ENCODE data around the gene TBC1D3B. TPM values are rescaled to one million over a fixed set of nuclear protein-coding genes. Genes with fewer than 3 reads are reported as not detected.
"Not testable (repeated sequence)": the region's sequence is repeated elsewhere in the genome, so short reads cannot be mapped to it uniquely, and the experiment has no call there.

Gene TBC1D3B
- total RNA-seq, 2 experiments from 2014 or later = 7.7 to 9.9 TPM

DNA sequence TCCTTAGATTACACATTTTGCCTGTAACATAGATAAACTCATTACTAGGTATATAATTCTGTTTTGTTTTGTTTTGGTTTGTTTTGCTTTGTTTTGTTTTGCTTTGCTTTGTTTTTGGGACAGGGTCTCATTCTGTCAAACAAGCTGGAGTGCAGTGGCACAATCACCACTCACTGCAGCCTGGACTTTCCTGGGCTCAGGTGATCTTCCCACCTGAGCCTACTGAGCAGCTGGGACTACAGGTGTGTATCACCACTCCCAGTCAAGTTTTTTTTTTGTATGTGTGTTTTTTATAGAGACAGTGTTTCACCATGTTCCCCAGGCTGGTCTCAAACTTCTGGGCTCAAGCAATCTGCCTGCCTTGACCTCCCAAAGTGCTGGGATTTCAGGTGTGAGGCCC, 33.1 kb upstream of the TBC1D3B start:
- H3K36me3 Mint-ChIP-seq = no peaks in the 10 kb centered on the region
- H3K27ac Mint-ChIP-seq = no peak overlapping the region
- H3K4me1 Mint-ChIP-seq = peaks cover 25% of the 10 kb centered on the region
- no peak for DNase-seq
- no peak overlapping the region for H3K4me3 Mint-ChIP-seq
- no peaks in the 10 kb centered on the region for H3K9me3 Mint-ChIP-seq
- POLR2A ChIA-PET = no interaction called here
- peaks cover 41% of the 10 kb centered on the region for H3K27me3 Mint-ChIP-seq
- ATAC-seq (ENCODE audit: low read depth) = no peak

- POLR2A ChIA-PET; H3K4me3 Mint-ChIP-seq; DNase-seq; H3K36me3 Mint-ChIP-seq; ATAC-seq (ENCODE audit: low read depth); H3K27ac Mint-ChIP-seq; H3K9me3 Mint-ChIP-seq: not testable (repeated sequence)
- Mint-ChIP-seq H3K4me1 (peaks cover 28% of the 10 kb centered on the region), H3K27me3 (peaks cover 31% of the 10 kb centered on the region)
These were observed 30.9 kb upstream of the TBC1D3B start for GRCh38 chr17:36207383-36207782.

- H3K27me3 Mint-ChIP-seq = peaks cover 27% of the 10 kb centered on the region
- DNase-seq, H3K27ac Mint-ChIP-seq, H3K4me3 Mint-ChIP-seq, POLR2A ChIA-PET, H3K9me3 Mint-ChIP-seq, H3K36me3 Mint-ChIP-seq: not testable (repeated sequence)
- peaks cover 32% of the 10 kb centered on the region for H3K4me1 Mint-ChIP-seq
- ATAC-seq (ENCODE audit: low read depth) = peak; percentile 23
These were observed 30.0 kb upstream of the TBC1D3B start for GRCh38 chr17:36206486-36206821.

GRCh38 chr17:36205637-36206485, 29.4 kb upstream of the TBC1D3B start:
- ATAC-seq (ENCODE audit: low read depth) (no peak), DNase-seq (no peak)
- H3K4me3 Mint-ChIP-seq = no peak overlapping the region
- POLR2A ChIA-PET = no interaction called here
- H3K27ac Mint-ChIP-seq = no peak overlapping the region
- H3K27me3 Mint-ChIP-seq = peaks cover 27% of the 10 kb centered on the region
- H3K4me1 Mint-ChIP-seq = peaks cover 32% of the 10 kb centered on the region
- no peaks in the 10 kb centered on the region for H3K36me3 Mint-ChIP-seq
- no peaks in the 10 kb centered on the region for H3K9me3 Mint-ChIP-seq

DNA sequence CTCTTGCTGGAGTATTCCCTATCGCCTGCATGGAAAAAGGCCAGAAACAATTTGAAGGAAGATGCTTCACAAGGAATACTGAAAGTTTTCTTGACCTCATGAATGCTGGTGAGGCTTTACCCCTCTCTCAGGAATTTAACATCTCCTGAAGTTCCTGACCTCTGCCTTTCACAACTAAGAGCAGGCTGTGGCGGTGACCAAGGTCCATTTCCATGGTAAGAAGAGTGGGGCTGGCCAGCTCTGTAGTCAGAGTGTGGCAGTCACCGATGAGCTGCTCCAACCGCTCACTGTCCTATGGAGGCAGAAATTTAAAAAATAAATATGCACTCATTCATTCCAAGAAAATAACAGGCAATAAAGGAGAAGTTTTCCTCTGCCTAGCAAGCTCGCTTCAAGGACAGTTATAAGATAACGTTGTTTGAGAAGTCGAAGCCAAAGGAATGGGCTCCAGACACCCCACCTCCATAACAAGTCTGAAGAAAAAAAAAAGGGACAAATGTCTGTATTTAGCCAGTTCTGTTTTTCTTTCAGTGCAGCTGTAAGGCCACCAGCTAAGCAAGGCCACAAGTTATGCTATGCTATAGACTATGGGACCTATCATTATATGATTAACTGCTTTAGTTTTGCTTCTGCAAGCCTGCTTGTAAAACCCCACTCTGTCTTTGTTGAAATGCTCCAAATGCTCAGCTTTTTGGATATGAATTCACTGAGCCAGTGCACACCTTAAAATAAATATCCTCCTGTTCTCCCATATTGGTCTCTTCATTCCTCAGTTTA, 28.5 kb upstream of the TBC1D3B start:
- no peak for ATAC-seq (ENCODE audit: low read depth)
- POLR2A ChIA-PET = no interaction called here
- peaks cover 22% of the 10 kb centered on the region for H3K27me3 Mint-ChIP-seq
- no peak overlapping the region for H3K27ac Mint-ChIP-seq
- H3K36me3 Mint-ChIP-seq = no peaks in the 10 kb centered on the region
- H3K4me1 Mint-ChIP-seq = peaks cover 32% of the 10 kb centered on the region
- H3K4me3 Mint-ChIP-seq = no peak overlapping the region
- no peaks in the 10 kb centered on the region for H3K9me3 Mint-ChIP-seq
- no peak for DNase-seq

DNA sequence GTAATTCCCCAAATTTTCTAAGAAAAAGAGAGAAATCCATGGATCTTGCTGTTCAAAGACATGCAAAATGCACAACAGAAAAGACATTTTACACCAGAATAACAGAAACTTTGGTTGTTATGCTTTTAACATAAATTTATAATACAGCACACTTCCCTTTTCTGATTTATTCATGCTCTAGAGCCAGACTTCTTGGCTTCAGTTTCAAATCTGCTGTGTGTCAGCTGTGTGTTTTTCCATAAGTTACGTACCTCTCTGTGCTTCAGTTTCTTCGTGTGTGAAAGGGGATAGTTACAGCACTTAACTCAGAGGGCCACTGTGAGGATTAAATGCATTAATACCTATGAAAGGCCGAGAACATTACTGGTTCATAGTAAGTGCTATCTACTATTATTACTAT, 26.9 kb upstream of the TBC1D3B start:
- no peaks in the 10 kb centered on the region for H3K36me3 Mint-ChIP-seq
- ATAC-seq (ENCODE audit: low read depth) (no peak), DNase-seq (no peak)
- H3K4me1 Mint-ChIP-seq = peaks cover 39% of the 10 kb centered on the region
- no peaks in the 10 kb centered on the region for H3K9me3 Mint-ChIP-seq
- H3K27me3 Mint-ChIP-seq = peaks cover 25% of the 10 kb centered on the region
- POLR2A ChIA-PET = no interaction called here
- no peak overlapping the region for H3K4me3 Mint-ChIP-seq
- no peak overlapping the region for H3K27ac Mint-ChIP-seq

GRCh38 chr17:36201506-36201905, 25.1 kb upstream of the TBC1D3B start:
- DNase-seq, H3K27ac Mint-ChIP-seq, POLR2A ChIA-PET, H3K9me3 Mint-ChIP-seq, H3K36me3 Mint-ChIP-seq: not testable (repeated sequence)
- ATAC-seq (ENCODE audit: low read depth) = peak; percentile 49
- Mint-ChIP-seq H3K4me3 (peak overlapping the region; percentile 11), H3K4me1 (peaks cover 42% of the 10 kb centered on the region), H3K27me3 (peaks cover 25% of the 10 kb centered on the region)

DNA sequence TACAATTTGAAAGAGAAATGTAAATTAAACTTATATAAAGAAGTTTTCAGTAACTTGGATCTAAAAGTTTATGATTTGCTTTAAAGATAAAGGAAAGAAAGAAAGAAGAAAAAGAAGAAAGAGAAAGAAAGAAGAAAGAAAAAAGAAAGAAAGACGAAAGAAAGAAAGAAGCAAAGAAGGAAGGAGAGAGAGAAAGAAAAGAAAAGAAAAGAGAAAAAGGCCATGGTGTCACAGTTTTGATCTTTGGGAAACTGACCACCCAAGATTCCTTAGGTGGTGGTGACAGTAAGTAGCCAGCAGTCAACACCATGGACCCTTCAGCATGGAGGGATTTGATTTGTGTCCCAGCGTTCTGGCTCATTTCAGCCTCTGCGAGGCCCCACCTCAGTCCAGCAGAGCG, 24.7 kb upstream of the TBC1D3B start:
- DNase-seq; H3K4me3 Mint-ChIP-seq; H3K36me3 Mint-ChIP-seq; POLR2A ChIA-PET; H3K27ac Mint-ChIP-seq; ATAC-seq (ENCODE audit: low read depth); H3K9me3 Mint-ChIP-seq: not testable (repeated sequence)
- Mint-ChIP-seq H3K4me1 (peaks cover 42% of the 10 kb centered on the region), H3K27me3 (peaks cover 29% of the 10 kb centered on the region)

GRCh38 chr17:36198831-36199465, 22.5 kb upstream of the TBC1D3B start:
- no peak for DNase-seq
- peaks cover 38% of the 10 kb centered on the region for H3K4me1 Mint-ChIP-seq
- no peak overlapping the region for H3K27ac Mint-ChIP-seq
- peak; percentile 36 for ATAC-seq (ENCODE audit: low read depth)
- no peaks in the 10 kb centered on the region for H3K36me3 Mint-ChIP-seq
- POLR2A ChIA-PET = no interaction called here
- H3K27me3 Mint-ChIP-seq = peaks cover 38% of the 10 kb centered on the region
- no peak overlapping the region for H3K4me3 Mint-ChIP-seq
- no peaks in the 10 kb centered on the region for H3K9me3 Mint-ChIP-seq

DNA sequence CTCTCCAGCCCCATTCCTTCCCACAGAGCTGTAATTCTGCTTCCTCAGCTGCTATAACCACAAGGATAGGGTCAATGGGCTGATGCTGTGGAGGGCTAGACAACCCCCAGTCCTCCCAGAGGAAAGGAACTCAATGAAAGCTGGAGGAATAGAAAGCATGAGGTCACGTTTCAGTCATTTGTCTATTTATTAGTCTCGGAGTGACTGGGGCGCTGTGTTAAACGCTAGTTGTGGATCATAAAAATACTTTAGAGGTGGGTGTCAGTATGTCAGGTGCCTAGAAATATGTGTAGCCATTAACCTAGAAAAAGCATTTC, 20.9 kb upstream of the TBC1D3B start:
- Mint-ChIP-seq H3K9me3 (no peaks in the 10 kb centered on the region), H3K4me3 (no peak overlapping the region), H3K27ac (no peak overlapping the region), H3K27me3 (peaks cover 49% of the 10 kb centered on the region), H3K36me3 (no peaks in the 10 kb centered on the region), H3K4me1 (peaks cover 39% of the 10 kb centered on the region)
- DNase-seq (no peak), ATAC-seq (ENCODE audit: low read depth) (no peak)
- POLR2A ChIA-PET = interaction anchor here (0.6 kb wide), 1 partner anchor 110 kb away, joined by 3 read pairs; no protein-coding TSS in a partner anchor

DNA sequence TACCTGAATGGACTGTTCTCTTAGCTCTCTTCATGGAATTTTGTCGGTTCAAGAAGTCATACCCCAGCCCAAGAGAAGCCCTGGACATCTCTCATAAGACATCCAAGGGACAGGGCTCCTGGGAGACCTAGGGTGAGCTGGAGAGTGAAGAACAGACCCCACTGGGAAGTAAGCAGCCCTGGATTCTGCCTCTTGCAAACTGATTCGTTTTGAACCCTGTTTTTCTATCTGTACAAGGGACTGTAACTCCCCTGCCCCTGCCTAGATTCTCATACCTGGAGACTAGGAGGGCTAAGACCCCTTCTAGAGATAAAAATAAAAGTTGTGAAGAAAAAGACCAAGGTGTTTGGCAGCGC, 19.7 kb upstream of the TBC1D3B start:
- H3K27me3 Mint-ChIP-seq = peaks cover 56% of the 10 kb centered on the region
- POLR2A ChIA-PET = no interaction called here
- H3K27ac Mint-ChIP-seq = no peak overlapping the region
- H3K4me3 Mint-ChIP-seq = no peak overlapping the region
- DNase-seq (no peak), ATAC-seq (ENCODE audit: low read depth) (no peak)
- no peaks in the 10 kb centered on the region for H3K9me3 Mint-ChIP-seq
- H3K4me1 Mint-ChIP-seq = peaks cover 38% of the 10 kb centered on the region
- no peaks in the 10 kb centered on the region for H3K36me3 Mint-ChIP-seq

DNA sequence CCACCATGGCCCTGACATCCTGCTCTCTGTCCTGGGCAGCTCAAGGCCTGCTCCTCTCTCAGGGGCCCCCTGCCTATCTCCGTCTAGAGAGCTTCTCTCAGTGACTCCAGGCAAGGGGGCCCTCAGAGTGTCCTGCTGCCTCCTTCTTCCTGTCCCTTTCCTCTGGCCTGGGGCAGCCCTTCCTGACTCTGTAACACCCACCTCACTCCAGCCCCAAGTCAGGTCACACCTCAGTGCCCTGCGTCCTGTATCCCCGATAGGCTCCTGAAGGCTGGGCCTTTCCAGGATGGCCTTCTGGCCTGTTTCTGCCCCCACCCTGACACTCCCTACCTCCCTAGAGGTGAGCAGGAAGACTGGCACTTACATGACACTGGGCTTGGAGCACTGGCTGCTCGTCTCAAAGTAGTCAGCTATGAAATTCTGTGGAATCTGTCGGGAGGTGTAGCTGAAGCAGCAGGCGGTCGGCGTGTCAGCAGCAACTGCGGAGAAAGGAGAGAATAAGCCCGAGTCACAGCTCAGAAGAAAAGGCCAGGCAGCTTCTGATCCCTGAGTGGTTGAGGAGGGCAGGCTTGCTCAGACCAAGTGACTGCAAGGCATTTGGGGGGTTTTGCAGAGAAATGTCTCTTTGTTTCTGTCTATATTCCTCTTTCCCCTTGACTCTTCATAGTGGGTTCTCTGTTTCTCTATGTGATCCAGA, 19.1 kb upstream of the TBC1D3B start:
- Mint-ChIP-seq H3K36me3 (no peaks in the 10 kb centered on the region), H3K4me1 (peaks cover 36% of the 10 kb centered on the region), H3K4me3 (no peak overlapping the region), H3K27ac (no peak overlapping the region), H3K9me3 (no peaks in the 10 kb centered on the region), H3K27me3 (peaks cover 59% of the 10 kb centered on the region)
- POLR2A ChIA-PET = no interaction called here
- no peak for ATAC-seq (ENCODE audit: low read depth)
- no peak for DNase-seq

- H3K36me3 Mint-ChIP-seq; POLR2A ChIA-PET; DNase-seq; H3K9me3 Mint-ChIP-seq; ATAC-seq (ENCODE audit: low read depth); H3K27ac Mint-ChIP-seq; H3K4me3 Mint-ChIP-seq: not testable (repeated sequence)
- peaks cover 33% of the 10 kb centered on the region for H3K4me1 Mint-ChIP-seq
- peaks cover 63% of the 10 kb centered on the region for H3K27me3 Mint-ChIP-seq
These were observed 18.5 kb upstream of the TBC1D3B start for GRCh38 chr17:36194832-36195433.

Measured in activated naive CD8-positive, alpha-beta T cell treated with anti-CD3 and anti-CD28 coated beads, Interleukin-2, amount 10 ng/mL, durations not matched to agents 7 days and 5 days (primary cell).